ENCODE measurements around the gene STOX1. TPM values are rescaled to one million over a fixed set of nuclear protein-coding genes. Genes with fewer than 3 reads are reported as not detected.

The STOX1 gene
- total and polyA plus RNA-seq, 2 of the 13 experiments (the other 11 are each of a cell fraction or from before 2014, with no cell fraction given) = 2.5 to 6.0 TPM

- no peak for TF ChIP-seq ZBTB4 (CRISPR knock-in tag; IDR thresholded peaks at IDR 0.05; ENCODE audit: borderline replicate concordance)
- TF ChIP-seq ZNF446 (CRISPR knock-in tag; IDR thresholded peaks at IDR 0.05) = no peak
- no peak for TF ChIP-seq SSRP1 (CRISPR knock-in tag; IDR thresholded peaks at IDR 0.05)
- TF ChIP-seq FOXM1 (CRISPR knock-in tag; IDR thresholded peaks at IDR 0.05) = no peak
- no peak for TF ChIP-seq KDM5A (IDR thresholded peaks at IDR 0.05; ENCODE audit: borderline replicate concordance, low read length)
- TF ChIP-seq SNRNP70 (IDR thresholded peaks at IDR 0.05; ENCODE audit: low read depth, low read length) = no peak
- no peak for TF ChIP-seq SP2 (CRISPR knock-in tag; IDR thresholded peaks at IDR 0.05)
- no peak for TF ChIP-seq ZMAT5 (CRISPR knock-in tag; IDR thresholded peaks at IDR 0.05; ENCODE audit: borderline replicate concordance, low read depth)
- no peak for TF ChIP-seq SMYD3 (CRISPR knock-in tag; IDR thresholded peaks at IDR 0.05)
- TF ChIP-seq KLF9 (CRISPR knock-in tag; IDR thresholded peaks at IDR 0.05; ENCODE audit: low read depth) = no peak
- TF ChIP-seq ASH2L (IDR thresholded peaks at IDR 0.05; ENCODE audit: insufficient read length, low read depth, low read length) = no peak
- peak; percentile 64; the same call in 1 of the 2 replicates for TF ChIP-seq HNF1B (CRISPR knock-in tag; IDR thresholded peaks at IDR 0.05)
- TF ChIP-seq REXO4 (CRISPR knock-in tag; IDR thresholded peaks at IDR 0.05; ENCODE audit: borderline replicate concordance) = no peak
- TF ChIP-seq KAT8 (CRISPR knock-in tag; IDR thresholded peaks at IDR 0.05) = no peak
- no peak for TF ChIP-seq JARID2 (CRISPR knock-in tag; IDR thresholded peaks at IDR 0.05; ENCODE audit: insufficient replicate concordance)
- TF ChIP-seq ZNF451 (CRISPR knock-in tag; IDR thresholded peaks at IDR 0.05) = no peak
- no peak for TF ChIP-seq TRIM24 (CRISPR knock-in tag; IDR thresholded peaks at IDR 0.05)
- TF ChIP-seq SNAI1 (CRISPR knock-in tag; IDR thresholded peaks at IDR 0.05; ENCODE audit: borderline replicate concordance) = no peak
- TF ChIP-seq SAFB2 (CRISPR knock-in tag; IDR thresholded peaks at IDR 0.05; ENCODE audit: borderline replicate concordance, low read depth) = no peak
- TF ChIP-seq ZMYM4 (CRISPR knock-in tag; IDR thresholded peaks at IDR 0.05) = peak; percentile 20; the same call in 1 of the 2 replicates
- no peak for TF ChIP-seq MLXIP (CRISPR knock-in tag; IDR thresholded peaks at IDR 0.05; ENCODE audit: borderline replicate concordance)
- no peak for TF ChIP-seq ONECUT2 (CRISPR knock-in tag; IDR thresholded peaks at IDR 0.05)
These were observed at the start of gene STOX1 (continued) for GRCh38 chr10:68826764-68827591.
